RWPE1 (cell line): ENCODE results near the gene SLC22A5.

Source experiments
- CTCF ChIA-PET: fragments of 350-600 bp; sonication (Branson Sonifier 250); formaldehyde crosslinking; extraction: SDS; loops from one replicate; lab custom pipeline; 2021; lab: Yijun Ruan, JAX
- POLR2A ChIA-PET: fragments of 400-600 bp; formaldehyde crosslinking; extraction: SDS; loops from one replicate; lab custom pipeline; 2020; ENCODE audit warnings: antibody characterized with exemption; ENCODE audit not compliant: low non-redundant PET; lab: Yijun Ruan, JAX
- DNase-seq: peaks from one replicate; pipeline ENCODE4 v3.0.0; 2012; ENCODE audit warnings: low spot score
- H3K27ac ChIP-seq: fragments of 450-650 bp; 2 replicates; pipeline ENCODE4 v1.5.1; 2017
- TF ChIP-seq, protein P1 (sequence below): fragments of 450-650 bp; conservative IDR thresholded peaks from 2 replicates; pipeline ENCODE4 v1.5.1; 2017; ENCODE audit warnings: low read depth, mild to moderate bottlenecking

SLC22A5 gene

GRCh38 chr5:132344775-132345514, 24.6 kb upstream of the SLC22A5 start:
- POLR2A ChIA-PET, result interaction anchor here (0.6 kb wide), 1 partner anchor 721 kb away, joined by 3 read pairs; no protein-coding TSS in a partner anchor

DNA sequence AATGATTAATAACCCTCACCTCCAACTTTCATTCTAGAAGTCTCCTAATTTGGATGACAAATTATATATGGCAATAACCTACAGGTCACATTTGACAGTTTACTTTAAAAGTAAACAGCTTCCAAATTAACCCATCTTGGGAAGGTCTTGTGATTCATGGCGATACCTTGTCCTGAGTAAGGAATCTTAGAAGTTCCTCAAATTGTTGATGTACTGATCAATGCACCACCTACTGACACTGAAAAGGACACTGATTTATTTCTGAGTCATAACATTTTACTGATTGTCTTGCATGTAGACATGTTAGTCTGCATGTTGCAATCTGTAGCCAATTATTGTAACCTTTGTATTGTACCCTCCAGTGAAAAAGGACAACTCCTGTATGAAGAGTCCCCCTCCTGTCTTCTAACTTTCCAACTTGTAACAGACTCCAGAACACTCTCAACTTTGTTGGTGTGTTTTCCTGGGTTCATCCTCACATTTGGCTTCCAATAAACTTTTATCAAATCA, 16.0 kb upstream of the SLC22A5 start:
- H3K27ac ChIP-seq, result no peak overlapping the region
- ChIA-PET POLR2A (no interaction called here), CTCF (interaction anchor here (0.7 kb wide), 1 partner anchor 918 kb away, joined by 8 read pairs; no protein-coding TSS in a partner anchor)
- DNase-seq, result no peak
- TF ChIP-seq, protein P1, sequence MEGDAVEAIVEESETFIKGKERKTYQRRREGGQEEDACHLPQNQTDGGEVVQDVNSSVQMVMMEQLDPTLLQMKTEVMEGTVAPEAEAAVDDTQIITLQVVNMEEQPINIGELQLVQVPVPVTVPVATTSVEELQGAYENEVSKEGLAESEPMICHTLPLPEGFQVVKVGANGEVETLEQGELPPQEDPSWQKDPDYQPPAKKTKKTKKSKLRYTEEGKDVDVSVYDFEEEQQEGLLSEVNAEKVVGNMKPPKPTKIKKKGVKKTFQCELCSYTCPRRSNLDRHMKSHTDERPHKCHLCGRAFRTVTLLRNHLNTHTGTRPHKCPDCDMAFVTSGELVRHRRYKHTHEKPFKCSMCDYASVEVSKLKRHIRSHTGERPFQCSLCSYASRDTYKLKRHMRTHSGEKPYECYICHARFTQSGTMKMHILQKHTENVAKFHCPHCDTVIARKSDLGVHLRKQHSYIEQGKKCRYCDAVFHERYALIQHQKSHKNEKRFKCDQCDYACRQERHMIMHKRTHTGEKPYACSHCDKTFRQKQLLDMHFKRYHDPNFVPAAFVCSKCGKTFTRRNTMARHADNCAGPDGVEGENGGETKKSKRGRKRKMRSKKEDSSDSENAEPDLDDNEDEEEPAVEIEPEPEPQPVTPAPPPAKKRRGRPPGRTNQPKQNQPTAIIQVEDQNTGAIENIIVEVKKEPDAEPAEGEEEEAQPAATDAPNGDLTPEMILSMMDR, result no peak

More at GRCh38 chr5:132344775-132345514, 24.6 kb upstream of the SLC22A5 start:
- no peak overlapping the region for H3K27ac ChIP-seq
- TF ChIP-seq, protein P1, result no peak
- no peak for DNase-seq
- CTCF ChIA-PET, result interaction anchor here (0.6 kb wide), 1 partner anchor 1020 kb away, joined by 3 read pairs; no protein-coding TSS in a partner anchor

DNA sequence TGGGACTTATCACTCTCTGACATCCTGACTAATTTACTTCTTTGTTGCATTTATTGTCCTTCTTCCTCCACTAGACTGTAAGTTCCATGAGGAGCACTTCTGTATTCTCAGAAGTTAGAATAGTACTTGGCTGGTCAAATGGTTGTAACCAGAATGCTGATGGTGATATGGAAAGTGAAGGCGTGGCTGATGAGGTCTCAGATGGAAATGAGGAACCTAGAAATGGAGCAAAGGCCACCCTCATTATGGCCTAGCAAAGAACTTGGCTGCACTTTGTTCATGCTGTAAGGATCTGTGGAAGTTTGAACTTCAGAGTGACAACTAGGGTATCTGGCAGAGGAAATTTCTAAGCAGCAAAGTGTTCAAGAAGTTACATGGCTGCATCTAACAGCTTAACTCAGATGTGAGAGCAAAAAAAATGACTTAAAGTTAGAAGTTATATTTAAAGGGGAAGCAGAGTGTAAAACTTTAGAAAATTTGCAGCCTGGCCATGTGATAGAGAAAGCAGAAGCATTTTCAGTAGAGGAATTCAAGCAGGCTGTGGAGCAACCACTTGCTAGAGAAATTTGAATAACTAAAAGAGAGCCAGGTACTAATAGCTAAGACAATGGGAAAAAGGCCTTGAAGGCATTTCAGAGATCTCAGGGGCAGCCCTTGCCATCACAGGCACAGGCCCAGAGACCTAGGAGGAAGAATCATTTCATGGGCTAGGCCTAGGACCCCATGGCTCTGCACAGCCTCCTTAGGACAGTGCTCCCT, 14.9 kb upstream of the SLC22A5 start:
- POLR2A ChIA-PET, result no interaction called here
- TF ChIP-seq, protein P1, result no peak
- H3K27ac ChIP-seq, result no peak overlapping the region
- CTCF ChIA-PET, result no interaction called here
- no peak for DNase-seq

- ChIA-PET CTCF (no interaction called here), POLR2A (no interaction called here)
- TF ChIP-seq, protein P1, result no peak
- no peak overlapping the region for H3K27ac ChIP-seq
- DNase-seq, result no peak
These were observed 14.3 kb upstream of the SLC22A5 start for GRCh38 chr5:132355140-132355765.

- ChIA-PET CTCF (interaction anchor here (0.7 kb wide), 1 partner anchor 87 kb away, joined by 5 read pairs; no protein-coding TSS in a partner anchor), POLR2A (no interaction called here)
- no peak for DNase-seq
- TF ChIP-seq, protein P1, result no peak
- H3K27ac ChIP-seq, result no peak overlapping the region
These were observed 10.7 kb upstream of the SLC22A5 start for GRCh38 chr5:132358775-132359174.

DNA sequence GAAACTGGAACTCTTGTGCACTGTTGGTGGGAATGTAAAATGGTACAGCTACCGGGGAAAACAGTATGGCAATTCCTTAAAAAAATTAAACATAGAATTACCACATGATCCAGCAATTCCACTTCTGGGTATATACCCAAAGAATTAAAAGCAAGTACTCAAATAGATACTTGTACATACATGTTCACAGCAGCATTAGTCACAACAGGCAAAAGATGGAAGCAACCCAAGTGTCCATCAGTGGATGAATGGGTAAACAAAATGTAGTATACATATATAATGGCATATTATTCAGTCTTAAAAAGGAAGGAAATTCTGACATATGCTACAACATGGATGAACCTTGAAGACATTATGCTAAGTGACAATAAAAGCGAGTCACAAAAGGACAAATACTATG, 7.4 kb upstream of the SLC22A5 start:
- no peak overlapping the region for H3K27ac ChIP-seq
- DNase-seq, result no peak
- TF ChIP-seq, protein P1, result no peak
- ChIA-PET POLR2A (no interaction called here), CTCF (no interaction called here)
